ENCODE results near the gene TELO2. TPM values are rescaled to one million over a fixed set of nuclear protein-coding genes. Genes with fewer than 3 reads are reported as not detected.

Gene TELO2
- total RNA-seq, 1 donor from 2014 or later, result 87.5 TPM

DNA sequence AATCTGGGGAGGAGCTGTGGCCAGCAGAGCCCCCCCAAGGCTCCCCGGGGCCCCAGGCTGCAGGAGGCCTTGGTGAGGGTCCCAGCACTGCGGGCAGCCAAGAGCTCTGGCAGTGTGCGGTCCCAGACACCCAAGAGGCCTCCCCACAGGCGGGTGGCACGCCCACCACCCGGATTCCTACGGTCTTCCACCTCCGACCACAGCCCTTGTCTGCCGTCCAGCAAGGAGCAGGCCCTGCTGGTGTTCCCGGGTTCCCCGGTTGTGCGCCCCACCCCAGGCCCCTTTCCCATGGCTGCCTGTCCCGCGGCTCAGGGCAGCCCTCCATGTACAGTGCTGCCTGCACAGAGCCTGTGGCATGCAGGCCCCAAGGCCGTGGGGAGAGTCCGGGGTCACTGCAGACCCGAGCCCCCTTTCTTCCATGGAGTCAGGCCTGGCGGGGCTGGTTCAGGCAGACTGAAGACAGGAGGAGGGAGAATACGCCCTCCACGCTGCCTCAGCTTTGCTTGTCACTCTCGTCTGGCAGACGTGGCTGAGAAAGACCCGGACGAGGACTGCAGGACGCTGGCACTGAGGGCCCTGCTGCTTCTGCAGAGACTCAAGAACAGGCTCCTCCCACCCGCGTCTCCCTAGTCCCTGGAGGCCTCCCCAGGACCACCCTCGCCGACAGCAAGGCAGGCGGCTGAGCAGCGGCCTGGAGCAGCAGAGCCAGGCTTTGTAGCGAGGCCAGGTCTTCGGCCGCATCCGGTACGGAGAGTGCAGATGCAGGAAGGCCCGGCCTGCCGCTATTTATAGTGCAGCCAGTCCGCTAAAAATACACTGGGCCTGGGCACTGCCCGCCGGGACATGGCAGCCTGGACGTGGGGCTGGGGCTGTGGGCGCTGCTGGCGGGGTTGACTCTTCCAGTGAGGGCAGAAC lies 16.4 kb downstream of the TELO2 start:
- no peak overlapping the region for H3K27ac Mint-ChIP-seq (ENCODE audit: unreplicated experiment)
- no peaks in the 10 kb centered on the region for H3K4me1 Mint-ChIP-seq
- peaks cover 12% of the 10 kb centered on the region for H3K36me3 Mint-ChIP-seq (ENCODE audit: low read depth)
- no peaks in the 10 kb centered on the region for H3K27me3 Mint-ChIP-seq (ENCODE audit: low read depth)
- DNase-seq (ENCODE audit: low read depth, low spot score), result no peak
- TF ChIP-seq, protein P1, sequence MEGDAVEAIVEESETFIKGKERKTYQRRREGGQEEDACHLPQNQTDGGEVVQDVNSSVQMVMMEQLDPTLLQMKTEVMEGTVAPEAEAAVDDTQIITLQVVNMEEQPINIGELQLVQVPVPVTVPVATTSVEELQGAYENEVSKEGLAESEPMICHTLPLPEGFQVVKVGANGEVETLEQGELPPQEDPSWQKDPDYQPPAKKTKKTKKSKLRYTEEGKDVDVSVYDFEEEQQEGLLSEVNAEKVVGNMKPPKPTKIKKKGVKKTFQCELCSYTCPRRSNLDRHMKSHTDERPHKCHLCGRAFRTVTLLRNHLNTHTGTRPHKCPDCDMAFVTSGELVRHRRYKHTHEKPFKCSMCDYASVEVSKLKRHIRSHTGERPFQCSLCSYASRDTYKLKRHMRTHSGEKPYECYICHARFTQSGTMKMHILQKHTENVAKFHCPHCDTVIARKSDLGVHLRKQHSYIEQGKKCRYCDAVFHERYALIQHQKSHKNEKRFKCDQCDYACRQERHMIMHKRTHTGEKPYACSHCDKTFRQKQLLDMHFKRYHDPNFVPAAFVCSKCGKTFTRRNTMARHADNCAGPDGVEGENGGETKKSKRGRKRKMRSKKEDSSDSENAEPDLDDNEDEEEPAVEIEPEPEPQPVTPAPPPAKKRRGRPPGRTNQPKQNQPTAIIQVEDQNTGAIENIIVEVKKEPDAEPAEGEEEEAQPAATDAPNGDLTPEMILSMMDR (conservative IDR thresholded peaks at IDR 0.05), result no peak
- H3K9me3 Mint-ChIP-seq, result peaks cover 2% of the 10 kb centered on the region
- H3K4me3 Mint-ChIP-seq, result no peak overlapping the region

- Mint-ChIP-seq H3K27me3 (ENCODE audit: low read depth) (no peaks in the 10 kb centered on the region), H3K36me3 (ENCODE audit: low read depth) (peaks cover 16% of the 10 kb centered on the region), H3K4me3 (no peak overlapping the region), H3K4me1 (no peaks in the 10 kb centered on the region), H3K27ac (ENCODE audit: unreplicated experiment) (peak overlapping the region; percentile 50), H3K9me3 (peaks cover 6% of the 10 kb centered on the region)
- TF ChIP-seq, protein P1 (conservative IDR thresholded peaks at IDR 0.05), result no peak
- DNase-seq (ENCODE audit: low read depth, low spot score), result no peak
Measured at GRCh38 chr16:1510272-1510671, 17.1 kb downstream of the TELO2 start.

DNA sequence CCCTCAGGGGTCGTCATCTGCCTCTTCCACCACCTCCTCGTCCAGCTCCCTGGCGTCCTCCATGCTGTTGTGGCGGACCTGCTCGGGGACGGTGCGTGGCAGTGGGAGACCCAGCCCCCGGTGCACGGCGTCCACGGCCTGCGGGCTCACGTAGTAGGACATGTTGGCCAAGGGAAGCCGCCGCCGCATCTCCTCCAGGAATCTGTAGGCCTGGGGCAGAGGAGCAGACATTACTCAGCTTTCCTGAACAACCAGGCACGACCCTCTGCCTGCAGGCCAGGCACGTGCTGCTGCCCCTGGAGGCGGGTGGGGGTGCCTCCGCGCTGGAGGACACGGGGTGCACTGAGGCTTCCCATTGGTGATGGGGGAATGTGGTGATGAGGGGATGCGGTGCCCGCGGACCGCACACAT lies 17.8 kb downstream of the TELO2 start:
- Mint-ChIP-seq H3K9me3 (peaks cover 6% of the 10 kb centered on the region), H3K4me3 (no peak overlapping the region), H3K36me3 (ENCODE audit: low read depth) (peaks cover 16% of the 10 kb centered on the region), H3K27me3 (ENCODE audit: low read depth) (no peaks in the 10 kb centered on the region), H3K4me1 (no peaks in the 10 kb centered on the region), H3K27ac (ENCODE audit: unreplicated experiment) (no peak overlapping the region)
- no peak for DNase-seq (ENCODE audit: low read depth, low spot score)
- TF ChIP-seq, protein P1 (conservative IDR thresholded peaks at IDR 0.05), result no peak

DNA sequence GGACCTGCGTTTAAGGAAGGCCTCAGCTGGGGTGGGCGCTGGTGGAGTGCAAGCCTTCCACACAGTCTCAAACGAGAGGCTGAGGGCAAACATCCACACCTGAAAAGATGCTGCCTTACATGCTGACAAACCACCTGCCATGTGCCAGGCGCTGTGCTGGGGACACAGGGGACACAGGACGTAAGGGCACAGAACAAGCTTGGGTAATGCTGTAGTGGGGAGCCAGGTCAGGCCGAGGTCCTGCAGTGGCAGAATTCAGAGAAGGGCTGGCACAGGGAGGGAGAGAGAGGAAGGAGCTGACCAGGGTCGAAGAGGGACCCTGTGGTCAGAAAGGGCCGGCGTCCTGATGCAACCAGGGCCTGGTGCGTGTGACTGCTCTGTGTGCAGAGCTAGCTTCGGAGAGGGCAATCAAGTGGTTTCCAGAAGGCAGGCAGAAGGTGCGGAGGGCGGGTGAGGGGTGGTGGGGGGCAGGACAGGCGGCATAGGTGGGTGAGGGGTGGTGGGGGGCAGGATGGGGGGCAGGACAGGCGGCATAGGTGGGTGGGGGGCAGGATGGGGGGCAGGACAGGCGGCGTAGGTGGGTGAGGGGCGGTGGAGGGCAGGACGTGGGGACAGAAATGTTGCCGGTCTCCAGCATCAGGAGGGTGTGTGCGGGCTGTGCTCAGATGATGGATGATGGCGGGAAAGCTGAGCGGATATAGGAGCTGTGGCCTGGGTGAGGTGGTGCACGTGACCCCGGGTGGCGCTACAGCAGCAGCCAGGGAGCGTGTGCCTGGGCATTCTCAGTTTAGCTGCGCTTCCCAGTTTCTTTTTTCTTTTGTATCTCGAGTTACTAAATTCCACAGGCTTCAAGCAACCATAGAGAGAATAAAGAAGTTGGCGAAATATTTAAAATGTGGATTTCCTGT lies 18.8 kb downstream of the TELO2 start:
- Mint-ChIP-seq H3K36me3 (ENCODE audit: low read depth) (peaks cover 16% of the 10 kb centered on the region), H3K4me1 (no peaks in the 10 kb centered on the region), H3K27ac (ENCODE audit: unreplicated experiment) (no peak overlapping the region), H3K9me3 (peaks cover 6% of the 10 kb centered on the region), H3K27me3 (ENCODE audit: low read depth) (no peaks in the 10 kb centered on the region), H3K4me3 (no peak overlapping the region)
- TF ChIP-seq, protein P1 (conservative IDR thresholded peaks at IDR 0.05), result no peak
- no peak for DNase-seq (ENCODE audit: low read depth, low spot score)

- H3K4me1 Mint-ChIP-seq, result no peaks in the 10 kb centered on the region
- H3K9me3 Mint-ChIP-seq, result peaks cover 6% of the 10 kb centered on the region
- no peak overlapping the region for H3K4me3 Mint-ChIP-seq
- H3K36me3 Mint-ChIP-seq (ENCODE audit: low read depth), result peaks cover 16% of the 10 kb centered on the region
- no peaks in the 10 kb centered on the region for H3K27me3 Mint-ChIP-seq (ENCODE audit: low read depth)
- TF ChIP-seq, protein P1 (conservative IDR thresholded peaks at IDR 0.05), result no peak
- no peak overlapping the region for H3K27ac Mint-ChIP-seq (ENCODE audit: unreplicated experiment)
- no peak for DNase-seq (ENCODE audit: low read depth, low spot score)
Measured at GRCh38 chr16:1512774-1513173, 19.6 kb downstream of the TELO2 start.
